ENCODE measurements around the gene IGLL5. TPM values are rescaled to one million over a fixed set of nuclear protein-coding genes. Genes with fewer than 3 reads are reported as not detected.

IGLL5 gene
- total RNA-seq, 6 experiments from 2014 or later: not detected

GRCh38 chr22:22925805-22926369, 38.3 kb downstream of the IGLL5 start:
- Mint-ChIP-seq H3K4me3 (no peak overlapping the region), H3K27me3 (ENCODE audit: insufficient read depth) (peaks cover 23% of the 10 kb centered on the region), H3K36me3 (ENCODE audit: low read depth) (no peaks in the 10 kb centered on the region), H3K27ac (no peak overlapping the region), H3K4me1 (ENCODE audit: low read depth) (peaks cover 18% of the 10 kb centered on the region), H3K9me3 (no peaks in the 10 kb centered on the region)
- no peak for TF ChIP-seq CTCF (IDR thresholded peaks at IDR 0.05)
- no peak for DNase-seq

GRCh38 chr22:22926370-22927195, 39.0 kb downstream of the IGLL5 start:
- H3K4me3 Mint-ChIP-seq: no peak overlapping the region
- no peaks in the 10 kb centered on the region for H3K36me3 Mint-ChIP-seq (ENCODE audit: low read depth)
- H3K27ac Mint-ChIP-seq: no peak overlapping the region
- H3K27me3 Mint-ChIP-seq (ENCODE audit: insufficient read depth): peaks cover 23% of the 10 kb centered on the region
- peaks cover 18% of the 10 kb centered on the region for H3K4me1 Mint-ChIP-seq (ENCODE audit: low read depth)
- H3K9me3 Mint-ChIP-seq: no peaks in the 10 kb centered on the region
- no peak for DNase-seq
- TF ChIP-seq CTCF (IDR thresholded peaks at IDR 0.05): no peak

- H3K36me3 Mint-ChIP-seq (ENCODE audit: low read depth): no peaks in the 10 kb centered on the region
- H3K27ac Mint-ChIP-seq: no peak overlapping the region
- no peaks in the 10 kb centered on the region for H3K9me3 Mint-ChIP-seq
- H3K4me3 Mint-ChIP-seq: no peak overlapping the region
- DNase-seq: peak; percentile 8
- H3K4me1 Mint-ChIP-seq (ENCODE audit: low read depth): peaks cover 18% of the 10 kb centered on the region
- peaks cover 23% of the 10 kb centered on the region; the same call in 1 of the 2 replicates for H3K27me3 Mint-ChIP-seq (ENCODE audit: insufficient read depth)
- TF ChIP-seq CTCF (IDR thresholded peaks at IDR 0.05): no peak
Observed at GRCh38 chr22:22927196-22927887, 39.7 kb downstream of the IGLL5 start.

GRCh38 chr22:22927888-22928665, 40.5 kb downstream of the IGLL5 start:
- Mint-ChIP-seq H3K9me3 (no peaks in the 10 kb centered on the region), H3K27me3 (ENCODE audit: insufficient read depth) (peaks cover 25% of the 10 kb centered on the region; the same call in 1 of the 2 replicates), H3K27ac (no peak overlapping the region), H3K36me3 (ENCODE audit: low read depth) (no peaks in the 10 kb centered on the region), H3K4me1 (ENCODE audit: low read depth) (peaks cover 18% of the 10 kb centered on the region), H3K4me3 (no peak overlapping the region)
- TF ChIP-seq CTCF (IDR thresholded peaks at IDR 0.05): no peak
- DNase-seq: no peak

- peak; percentile 31 for DNase-seq
- TF ChIP-seq CTCF (IDR thresholded peaks at IDR 0.05): no peak
- H3K36me3 Mint-ChIP-seq (ENCODE audit: low read depth): no peaks in the 10 kb centered on the region
- H3K4me3 Mint-ChIP-seq: no peak overlapping the region
- no peaks in the 10 kb centered on the region for H3K9me3 Mint-ChIP-seq
- H3K27ac Mint-ChIP-seq: peak overlapping the region; percentile 36; the same call in 1 of the 2 replicates
- H3K27me3 Mint-ChIP-seq (ENCODE audit: insufficient read depth): peaks cover 25% of the 10 kb centered on the region
- H3K4me1 Mint-ChIP-seq (ENCODE audit: low read depth): peaks cover 18% of the 10 kb centered on the region
Observed at GRCh38 chr22:22928666-22929380, 41.2 kb downstream of the IGLL5 start.
